PC-9 (cell line): ENCODE measurements around the gene WNT3. TPM values are rescaled to one million over a fixed set of nuclear protein-coding genes. Genes with fewer than 3 reads are reported as not detected.

Experiments used
- BruUV-seq: library from RNA; stranded (reverse); fragments of 400-500 nt; replicated peaks from 2 replicates; lab custom pipeline; 2021; lab: Mats Ljungman, UMichigan
- CTCF ChIA-PET: fragments of 300-600 bp; sonication (Branson Sonifier 250); formaldehyde crosslinking; loops from one replicate; lab custom pipeline; 2022; ENCODE audit warnings: antibody characterized with exemption; lab: Charles Lee
- POLR2A ChIA-PET: fragments of 300-600 bp; sonication (Branson Sonifier 250); formaldehyde crosslinking; loops from one replicate; lab custom pipeline; 2022; ENCODE audit warnings: antibody characterized with exemption; ENCODE audit not compliant: unreplicated experiment; lab: Charles Lee
- DNase-seq, 2 experiments: peaks; one replicate each; pipeline versions ENCODE4 v3.0.0 to v3.0.0-alpha.2; 2015 to 2022; ENCODE audit warnings: mixed read lengths in 1 of 2
- H2AFZ ChIP-seq: fragments of 200-600 bp; sonication (generic); 2 replicates; pipeline ENCODE4 v1.8.1; 2017; ENCODE audit warnings: antibody characterized with exemption
- H3F3A ChIP-seq: fragments of 200-600 bp; sonication (generic); 2 replicates; pipeline ENCODE4 v1.8.1; 2017; ENCODE audit warnings: antibody characterized with exemption, mild to moderate bottlenecking, low read depth; ENCODE audit not compliant: insufficient read depth
- H3K27ac ChIP-seq: fragments of 200-600 bp; sonication (generic); 2 replicates; pipeline ENCODE4 v1.6.1; 2016; ENCODE audit warnings: mixed run types
- H3K27me3 ChIP-seq: fragments of 200-600 bp; sonication (generic); 2 replicates; pipeline ENCODE4 v1.6.1; 2016; ENCODE audit warnings: low read depth, mixed run types; ENCODE audit not compliant: insufficient read depth
- H3K36me3 ChIP-seq: fragments of 200-600 bp; sonication (generic); 2 replicates; pipeline ENCODE4 v1.6.1; 2016; ENCODE audit warnings: low read depth, mixed run types
- H3K4me1 ChIP-seq: fragments of 200-600 bp; sonication (generic); replicated peaks from 2 replicates; pipeline ENCODE4 v1.6.1; 2016; ENCODE audit warnings: mixed run types; ENCODE audit not compliant: insufficient read depth
- H3K4me2 ChIP-seq: fragments of 200-600 bp; sonication (generic); 2 replicates; pipeline ENCODE4 v1.6.1; 2017; ENCODE audit warnings: mixed run types
- H3K4me3 ChIP-seq: fragments of 200-600 bp; sonication (generic); 2 replicates; pipeline ENCODE4 v1.6.1; 2016; ENCODE audit warnings: mixed run types
- H3K79me2 ChIP-seq: fragments of 200-600 bp; sonication (generic); 2 replicates; pipeline ENCODE4 v1.6.1; 2017; ENCODE audit warnings: low read depth, mixed run types
- H3K9me2 ChIP-seq: fragments of 200-600 bp; sonication (generic); 2 replicates; pipeline ENCODE4 v1.8.1; 2017; ENCODE audit warnings: mild to moderate bottlenecking; ENCODE audit not compliant: insufficient read depth
- H3K9me3 ChIP-seq: fragments of 200-600 bp; sonication (generic); 2 replicates; pipeline ENCODE4 v1.8.1; 2016; ENCODE audit warnings: low read depth; ENCODE audit not compliant: insufficient read depth
- H4K20me1 ChIP-seq: fragments of 200-600 bp; sonication (generic); 2 replicates; pipeline ENCODE4 v1.8.1; 2017; ENCODE audit not compliant: insufficient read depth
- EZH2 ChIP-seq: fragments of 200-600 bp; sonication (generic); IDR thresholded peaks from 2 replicates; pipeline ENCODE4 v1.8.0; 2017; ENCODE audit warnings: antibody characterized with exemption, low read depth
- intact Hi-C: fragments of 100-400 bp; cut with micrococcal nuclease; formaldehyde crosslinking; loops from one replicate; pipeline ENCODE4 v1.10.0; 2022; ENCODE audit not compliant: unreplicated experiment
- total RNA-seq: library from RNA; stranded (reverse); gene quantifications from 2 replicates; pipeline ENCODE4 v1.2.3, GENCODE V29; 2021
- TF ChIP-seq, protein P1 (sequence below): fragments of 200-600 bp; sonication (generic); conservative IDR thresholded peaks from 2 replicates; pipeline ENCODE4 v1.6.1; 2017; ENCODE audit warnings: mixed run types, antibody characterized with exemption, mild to moderate bottlenecking, moderate library complexity

Gene WNT3
- total RNA-seq, 1 experiment from 2014 or later = 14.0 TPM

DNA sequence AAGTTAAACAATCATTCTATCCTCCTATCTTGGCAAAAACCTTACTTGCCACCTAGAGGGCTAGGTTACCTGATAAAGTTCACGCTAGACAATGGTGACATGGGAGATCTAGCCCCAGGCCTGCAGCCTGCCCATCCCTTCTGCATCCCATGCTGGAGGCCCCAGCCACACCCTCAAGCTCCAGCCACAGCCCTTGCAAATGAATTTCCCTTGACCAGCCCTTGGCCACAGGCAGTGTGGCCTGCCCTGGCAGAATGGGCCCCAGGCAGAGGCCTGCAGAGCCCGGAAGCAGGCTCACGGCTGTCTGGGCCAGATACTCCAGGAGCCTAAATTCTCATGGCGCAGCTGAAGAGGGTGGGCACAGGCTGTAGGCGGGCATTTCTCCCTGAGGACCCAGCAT lies 14.9 kb downstream of the WNT3 start:
- H2AFZ ChIP-seq = no peak overlapping the region
- H3K36me3 ChIP-seq = no peaks in the 10 kb centered on the region
- no peaks in the 10 kb centered on the region for H3K27me3 ChIP-seq
- H3F3A ChIP-seq = peaks cover 12% of the 10 kb centered on the region
- no peaks in the 10 kb centered on the region for H3K9me3 ChIP-seq
- no peaks in the 10 kb centered on the region for H4K20me1 ChIP-seq
- 0 out of 2 replicates have a peak overlapping the region, but pooled peaks have one; percentile 23 for H3K4me2 ChIP-seq
- ChIA-PET POLR2A (no interaction called here), CTCF (no interaction called here)
- H3K9me2 ChIP-seq = no peaks in the 10 kb centered on the region
- no peak overlapping the region for H3K4me3 ChIP-seq
- H3K79me2 ChIP-seq = no peaks in the 10 kb centered on the region
- peak in 1 of 2 experiments; percentile 44 for DNase-seq
- H3K27ac ChIP-seq = no peak overlapping the region
- peaks cover 13% of the 10 kb centered on the region; the same call in 1 of the 2 replicates for H3K4me1 ChIP-seq
- TF ChIP-seq, protein P1, sequence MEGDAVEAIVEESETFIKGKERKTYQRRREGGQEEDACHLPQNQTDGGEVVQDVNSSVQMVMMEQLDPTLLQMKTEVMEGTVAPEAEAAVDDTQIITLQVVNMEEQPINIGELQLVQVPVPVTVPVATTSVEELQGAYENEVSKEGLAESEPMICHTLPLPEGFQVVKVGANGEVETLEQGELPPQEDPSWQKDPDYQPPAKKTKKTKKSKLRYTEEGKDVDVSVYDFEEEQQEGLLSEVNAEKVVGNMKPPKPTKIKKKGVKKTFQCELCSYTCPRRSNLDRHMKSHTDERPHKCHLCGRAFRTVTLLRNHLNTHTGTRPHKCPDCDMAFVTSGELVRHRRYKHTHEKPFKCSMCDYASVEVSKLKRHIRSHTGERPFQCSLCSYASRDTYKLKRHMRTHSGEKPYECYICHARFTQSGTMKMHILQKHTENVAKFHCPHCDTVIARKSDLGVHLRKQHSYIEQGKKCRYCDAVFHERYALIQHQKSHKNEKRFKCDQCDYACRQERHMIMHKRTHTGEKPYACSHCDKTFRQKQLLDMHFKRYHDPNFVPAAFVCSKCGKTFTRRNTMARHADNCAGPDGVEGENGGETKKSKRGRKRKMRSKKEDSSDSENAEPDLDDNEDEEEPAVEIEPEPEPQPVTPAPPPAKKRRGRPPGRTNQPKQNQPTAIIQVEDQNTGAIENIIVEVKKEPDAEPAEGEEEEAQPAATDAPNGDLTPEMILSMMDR = no peak
- no peak for TF ChIP-seq EZH2
- no TSS peak for BruUV-seq
- intact Hi-C loops = no loop called here

DNA sequence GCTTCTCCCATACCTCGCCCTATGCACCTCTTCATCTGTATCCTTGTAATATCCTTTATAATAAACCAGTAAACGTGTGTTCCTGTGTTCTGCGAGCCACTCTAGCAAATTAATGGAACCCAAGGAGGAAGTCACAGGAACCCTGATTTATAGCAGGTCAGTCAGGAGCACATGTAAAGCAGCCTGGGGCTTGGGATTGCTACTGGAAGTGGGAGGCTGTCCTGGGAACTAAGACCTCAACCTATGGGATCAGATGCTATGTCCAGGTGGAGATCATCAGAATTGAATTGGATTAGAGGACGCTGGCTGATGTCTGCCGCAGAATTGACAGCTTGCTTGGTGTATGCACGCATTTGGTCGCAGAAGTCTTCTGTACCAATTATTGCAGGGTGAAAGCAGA lies 15.7 kb downstream of the WNT3 start:
- POLR2A ChIA-PET = no interaction called here
- no peak overlapping the region for H3K4me3 ChIP-seq
- H3K27ac ChIP-seq = no peak overlapping the region
- no peak for TF ChIP-seq EZH2
- TF ChIP-seq, protein P1 = no peak
- no peaks in the 10 kb centered on the region for H3K36me3 ChIP-seq
- BruUV-seq = no TSS peak
- H3K4me1 ChIP-seq = peaks cover 13% of the 10 kb centered on the region; the same call in 1 of the 2 replicates
- DNase-seq = no peak
- no peaks in the 10 kb centered on the region for H3K9me3 ChIP-seq
- no peaks in the 10 kb centered on the region for H3K9me2 ChIP-seq
- peaks cover 12% of the 10 kb centered on the region for H3F3A ChIP-seq
- intact Hi-C loops = no loop called here
- no peaks in the 10 kb centered on the region for H4K20me1 ChIP-seq
- H3K27me3 ChIP-seq = no peaks in the 10 kb centered on the region
- no peaks in the 10 kb centered on the region for H3K79me2 ChIP-seq
- no peak overlapping the region for H2AFZ ChIP-seq
- H3K4me2 ChIP-seq = no peak overlapping the region
- CTCF ChIA-PET = no interaction called here

DNA sequence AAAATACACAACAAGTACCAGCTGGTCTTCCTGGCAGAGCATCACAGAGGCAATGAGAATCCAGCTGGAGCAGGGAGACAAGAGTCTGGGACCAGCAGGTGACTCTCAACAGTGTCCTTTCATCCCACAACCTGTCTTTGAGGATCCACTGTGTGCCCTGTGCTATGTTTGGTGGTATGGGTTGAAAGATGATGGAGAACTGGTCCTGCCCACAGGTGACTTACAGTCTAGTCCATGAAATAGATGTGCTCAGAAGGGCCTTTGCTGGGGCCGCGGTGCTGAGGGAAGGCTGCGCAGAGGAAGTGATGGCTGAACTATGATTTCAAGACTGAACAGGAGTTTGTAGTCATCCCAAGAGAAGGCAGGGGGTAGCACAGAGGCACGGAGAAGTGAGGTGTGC lies 17.9 kb downstream of the WNT3 start:
- H3K4me2 ChIP-seq = no peak overlapping the region
- TF ChIP-seq, protein P1 = no peak
- no peak for TF ChIP-seq EZH2
- H3K36me3 ChIP-seq = no peaks in the 10 kb centered on the region
- POLR2A ChIA-PET = no interaction called here
- H3K9me3 ChIP-seq = no peaks in the 10 kb centered on the region
- H3K9me2 ChIP-seq = no peaks in the 10 kb centered on the region
- H4K20me1 ChIP-seq = no peaks in the 10 kb centered on the region
- BruUV-seq = no TSS peak
- peaks cover 23% of the 10 kb centered on the region; the same call in 1 of the 2 replicates for H3F3A ChIP-seq
- H3K27ac ChIP-seq = no peak overlapping the region
- H3K4me1 ChIP-seq = peaks cover 29% of the 10 kb centered on the region
- DNase-seq = no peak
- no peak overlapping the region for H2AFZ ChIP-seq
- H3K4me3 ChIP-seq = no peak overlapping the region
- no peaks in the 10 kb centered on the region for H3K27me3 ChIP-seq
- intact Hi-C loops = no loop called here
- H3K79me2 ChIP-seq = no peaks in the 10 kb centered on the region
- CTCF ChIA-PET = no interaction called here
